HCT116 (cell line): ENCODE results near the gene P3H3. TPM values are rescaled to one million over a fixed set of nuclear protein-coding genes. Genes with fewer than 3 reads are reported as not detected.

Experiments
- ATAC-seq: fragments of 200-7000 bp; cut with Tn5 transposase; 2 replicates; pipeline ENCODE4 v1.9.1; 2020; ENCODE audit warnings: mild to moderate bottlenecking, moderate library complexity
- BruUV-seq: library from RNA; stranded (reverse); fragments of 400-500 nt; replicated peaks from 2 replicates; lab custom pipeline; 2021; lab: Mats Ljungman, UMichigan
- CTCF ChIA-PET: fragments of 300-600 bp; sonication (Branson Sonifier 250); formaldehyde crosslinking; loops from one replicate; lab custom pipeline; 2021; ENCODE audit warnings: antibody characterized with exemption; lab: Charles Lee
- POLR2A ChIA-PET: fragments of 300-600, 350-600 bp; sonication (Branson Sonifier 250); formaldehyde crosslinking; loops from one replicate; lab custom pipeline; 2021; ENCODE audit warnings: antibody characterized with exemption; lab: Charles Lee
- RAD21 ChIA-PET, 2 experiments: fragments of 300-600 bp; sonication (Branson Sonifier 250); formaldehyde crosslinking; loops; one replicate each; lab custom pipeline; 2023; ENCODE audit warnings: low total read pairs in 2 of 2; ENCODE audit not compliant: uncharacterized antibody in 2 of 2, unreplicated experiment in 2 of 2, low non-redundant PET in 1 of 2; lab: Charles Lee
- DNase-seq: peaks from one replicate; pipeline ENCODE4 v3.0.0-alpha.2; 2010; ENCODE audit warnings: low read depth, low spot score
- H2AFZ ChIP-seq: fragments of 200-600 bp; shearing (Covaris generic), sonication (generic); 2 replicates; pipeline ENCODE4 v1.6.1; 2017; ENCODE audit warnings: low read depth, mixed run types, mixed read lengths, antibody characterized with exemption, low read length; ENCODE audit not compliant: poor library complexity, severe bottlenecking
- H3K27ac ChIP-seq: 2 replicates; pipeline ENCODE4 v1.5.1; 2012; ENCODE audit warnings: low read depth, low read length
- H3K27me3 ChIP-seq: fragments of 200-600 bp; sonication (generic); 2 replicates; pipeline ENCODE4 v1.6.1; 2016; ENCODE audit warnings: mixed run types, low read length, mixed read lengths; ENCODE audit not compliant: insufficient read depth
- H3K36me3 ChIP-seq, 2 experiments: fragments of 200-500 bp in 1 of 2; fragments of 200-600 bp in 1 of 2; sonication (Bioruptor generic) in 1 of 2; sonication (generic) in 1 of 2; 2 replicates each; pipeline versions ENCODE4 v1.5.1 to v1.6.1; 2014 to 2016; ENCODE audit warnings: low read length in 2 of 2, inconsistent platforms in 1 of 2, mixed read lengths in 1 of 2, mixed run types in 1 of 2; ENCODE audit not compliant: insufficient read depth in 2 of 2, control insufficient read depth in 1 of 2
- H3K4me1 ChIP-seq, 2 experiments: fragments of 200-600 bp in 1 of 2; sonication (generic) in 1 of 2; 2 replicates each; pipeline versions ENCODE4 v1.5.1 to v1.6.1; 2012 to 2017; ENCODE audit warnings: low read length in 2 of 2, inconsistent platforms in 1 of 2, mild to moderate bottlenecking in 1 of 2, mixed read lengths in 1 of 2, mixed run types in 1 of 2, moderate library complexity in 1 of 2; ENCODE audit not compliant: insufficient read depth in 2 of 2, control insufficient read depth in 1 of 2
- H3K4me2 ChIP-seq: fragments of 200-600 bp; sonication (generic); 2 replicates; pipeline ENCODE4 v1.6.1; 2017; ENCODE audit warnings: mixed run types, low read length, mixed read lengths
- H3K4me3 ChIP-seq, 2 experiments: fragments of 200-600 bp in 1 of 2; sonication (generic) in 1 of 2; replicated peaks in 1 of 2; 2 replicates each; pipeline ENCODE4 v1.5.1; 2011 to 2016; ENCODE audit warnings: low read length in 2 of 2, control low read depth in 1 of 2, low read depth in 1 of 2, mild to moderate bottlenecking in 1 of 2, mixed read lengths in 1 of 2, mixed run types in 1 of 2
- H3K79me2 ChIP-seq: fragments of 200-600 bp; sonication (generic); 2 replicates; pipeline ENCODE4 v1.6.1; 2017; ENCODE audit warnings: mild to moderate bottlenecking, mixed run types, low read length, moderate library complexity, mixed read lengths; ENCODE audit not compliant: insufficient read depth
- H3K9ac ChIP-seq: fragments of 200-600 bp; sonication (generic); 2 replicates; pipeline ENCODE4 v1.6.1; 2016; ENCODE audit warnings: low read length, mixed read lengths
- H3K9me2 ChIP-seq: fragments of 200-600 bp; sonication (generic), shearing (Covaris generic); 2 replicates; pipeline ENCODE4 v1.6.1; 2017; ENCODE audit warnings: mixed run types, mild to moderate bottlenecking, moderate library complexity; ENCODE audit not compliant: insufficient read depth
- H3K9me3 ChIP-seq, 2 experiments: fragments of 200-500 bp in 1 of 2; fragments of 200-600 bp in 1 of 2; sonication (Bioruptor generic) in 1 of 2; sonication (generic) in 1 of 2; 2 replicates each; pipeline ENCODE4 v1.6.1; 2014 to 2017; ENCODE audit warnings: low read length in 2 of 2, mixed read lengths in 2 of 2, inconsistent platforms in 1 of 2, low read depth in 1 of 2, mild to moderate bottlenecking in 1 of 2, mixed run types in 1 of 2, moderate library complexity in 1 of 2; ENCODE audit not compliant: control insufficient read depth in 1 of 2, insufficient read depth in 1 of 2
- H4K20me1 ChIP-seq: fragments of 200-600 bp; sonication (generic), shearing (Covaris generic); 2 replicates; pipeline ENCODE4 v1.6.1; 2017; ENCODE audit warnings: mixed run types, mild to moderate bottlenecking, moderate library complexity; ENCODE audit not compliant: insufficient read depth
- CBX3 ChIP-seq: IDR thresholded peaks from 2 replicates; pipeline ENCODE4 v1.6.1; 2012; ENCODE audit warnings: low read depth
- CEBPB ChIP-seq: IDR thresholded peaks from 2 replicates; pipeline ENCODE4 v1.6.1; 2012; ENCODE audit warnings: low read depth
- EZH2 ChIP-seq: fragments of 200-600 bp; sonication (generic); IDR thresholded peaks from 2 replicates; pipeline ENCODE4 v1.6.1; 2017; ENCODE audit warnings: antibody characterized with exemption, mixed run types
- EZH2phosphoT487 ChIP-seq: fragments of 200-600 bp; IDR thresholded peaks from 2 replicates; pipeline ENCODE4 v1.6.1; 2018; ENCODE audit warnings: antibody characterized with exemption, borderline replicate concordance
- FOSL1 ChIP-seq: IDR thresholded peaks from 2 replicates; pipeline ENCODE4 v1.6.1; 2012; ENCODE audit warnings: low read depth
- JUND ChIP-seq: IDR thresholded peaks from 2 replicates; pipeline ENCODE4 v1.6.1; 2012
- POLR2A ChIP-seq: IDR thresholded peaks from 2 replicates; pipeline ENCODE4 v1.7.0; 2011; ENCODE audit warnings: borderline replicate concordance; ENCODE audit not compliant: insufficient read depth, insufficient read length; ENCODE audit errors: extremely low read depth
- POLR2AphosphoS5 ChIP-seq: IDR thresholded peaks from 2 replicates; pipeline ENCODE4 v1.6.1; 2011; ENCODE audit warnings: mild to moderate bottlenecking, low read depth, low read length, moderate library complexity
- YY1 ChIP-seq: IDR thresholded peaks from 2 replicates; pipeline ENCODE4 v1.6.1; 2011; ENCODE audit warnings: low read length, low read depth, moderate library complexity, mild to moderate bottlenecking; ENCODE audit not compliant: insufficient replicate concordance; ENCODE audit errors: extremely low read depth
- ZFX ChIP-seq: fragments of 450-650 bp; IDR thresholded peaks from 2 replicates; pipeline ENCODE4 v1.6.1; 2017
- intact Hi-C: fragments of 100-400 bp; cut with micrococcal nuclease; formaldehyde crosslinking; loops from 2 replicates; pipeline ENCODE4 v1.10.0; 2022
- total RNA-seq: library from RNA; stranded (reverse); gene quantifications from one replicate; pipeline ENCODE4 v1.2.1, GENCODE V29; 2021; ENCODE audit not compliant: unreplicated experiment
- TF ChIP-seq, protein P1 (sequence below): IDR thresholded peaks from 2 replicates; pipeline ENCODE4 v1.6.1; 2011; ENCODE audit warnings: mild to moderate bottlenecking, low read length, moderate library complexity; ENCODE audit not compliant: insufficient replicate concordance; ENCODE audit errors: extremely low read depth

The P3H3 gene
- total RNA-seq, 1 experiment from 2014 or later = 32.2 TPM

- ChIA-PET CTCF (interaction anchor here (0.7 to 1.0 kb wide), 2 partner anchors 9 to 11 kb away, joined by 3 read pairs; no protein-coding TSS in a partner anchor), POLR2A (interaction anchor here (0.9 kb wide), 1 partner anchor 9 kb away, joined by 4 read pairs; the partner anchor contains the start of gene USP5), RAD21 (no interaction called here)
- DNase-seq (no peak), ATAC-seq (no peak)
- no peak overlapping the region for H3K4me2 ChIP-seq
- no peak overlapping the region for H2AFZ ChIP-seq
- H3K27me3 ChIP-seq = no peaks in the 10 kb centered on the region
- H3K4me1 ChIP-seq = peaks cover 3 to 5% of the 10 kb centered on the region in 2 experiments; a peak in 3 of 4 replicates
- TF ChIP-seq JUND = no peak
- no peak for TF ChIP-seq CBX3
- TF ChIP-seq FOSL1 = no peak
- TF ChIP-seq POLR2AphosphoS5 = no peak
- no peak for TF ChIP-seq POLR2A
- TF ChIP-seq ZFX = no peak
- no peak for TF ChIP-seq YY1
- TF ChIP-seq CEBPB = no peak
- TF ChIP-seq EZH2 = no peak
- no peak for TF ChIP-seq EZH2phosphoT487
- TF ChIP-seq, protein P1, sequence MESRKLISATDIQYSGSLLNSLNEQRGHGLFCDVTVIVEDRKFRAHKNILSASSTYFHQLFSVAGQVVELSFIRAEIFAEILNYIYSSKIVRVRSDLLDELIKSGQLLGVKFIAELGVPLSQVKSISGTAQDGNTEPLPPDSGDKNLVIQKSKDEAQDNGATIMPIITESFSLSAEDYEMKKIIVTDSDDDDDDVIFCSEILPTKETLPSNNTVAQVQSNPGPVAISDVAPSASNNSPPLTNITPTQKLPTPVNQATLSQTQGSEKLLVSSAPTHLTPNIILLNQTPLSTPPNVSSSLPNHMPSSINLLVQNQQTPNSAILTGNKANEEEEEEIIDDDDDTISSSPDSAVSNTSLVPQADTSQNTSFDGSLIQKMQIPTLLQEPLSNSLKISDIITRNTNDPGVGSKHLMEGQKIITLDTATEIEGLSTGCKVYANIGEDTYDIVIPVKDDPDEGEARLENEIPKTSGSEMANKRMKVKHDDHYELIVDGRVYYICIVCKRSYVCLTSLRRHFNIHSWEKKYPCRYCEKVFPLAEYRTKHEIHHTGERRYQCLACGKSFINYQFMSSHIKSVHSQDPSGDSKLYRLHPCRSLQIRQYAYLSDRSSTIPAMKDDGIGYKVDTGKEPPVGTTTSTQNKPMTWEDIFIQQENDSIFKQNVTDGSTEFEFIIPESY = no peak
- H3K79me2 ChIP-seq = no peaks in the 10 kb centered on the region; the same call in 1 of the 2 replicates
- H3K9me2 ChIP-seq = no peaks in the 10 kb centered on the region
- H3K36me3 ChIP-seq = peaks cover 60 to 68% of the 10 kb centered on the region in 2 experiments
- no TSS peak for BruUV-seq
- intact Hi-C loops = no loop called here
- H3K9me3 ChIP-seq = no peaks in the 10 kb centered on the region
- no peak overlapping the region for H3K27ac ChIP-seq
- H3K9ac ChIP-seq = no peak overlapping the region
- H4K20me1 ChIP-seq = no peaks in the 10 kb centered on the region
- no peak overlapping the region for H3K4me3 ChIP-seq
Measured at GRCh38 chr12:6860942-6861341, 32.7 kb downstream of the P3H3 start.
